D721Med (cell line): ENCODE measurements around the gene AHSP.
"Not testable (repeated sequence)": the region's sequence is repeated elsewhere in the genome, so short reads cannot be mapped to it uniquely, and the experiment has no call there.

Experiments used
- DNase-seq: peaks from one replicate; pipeline ENCODE4 v3.0.0; 2011; ENCODE audit warnings: low spot score; ENCODE audit not compliant: insufficient read length
- FAIRE-seq: peaks from 2 replicates; lab custom pipeline; 2011; peaks lifted over from hg19 to GRCh38; lab: Jason Lieb, UNC
- TF ChIP-seq, protein P1 (sequence below): IDR thresholded peaks from 2 replicates; pipeline ENCODE4 v1.5.1; 2012; ENCODE audit warnings: mild to moderate bottlenecking, control low read depth; ENCODE audit not compliant: insufficient read depth; ENCODE audit errors: missing control alignments

Gene AHSP

DNA sequence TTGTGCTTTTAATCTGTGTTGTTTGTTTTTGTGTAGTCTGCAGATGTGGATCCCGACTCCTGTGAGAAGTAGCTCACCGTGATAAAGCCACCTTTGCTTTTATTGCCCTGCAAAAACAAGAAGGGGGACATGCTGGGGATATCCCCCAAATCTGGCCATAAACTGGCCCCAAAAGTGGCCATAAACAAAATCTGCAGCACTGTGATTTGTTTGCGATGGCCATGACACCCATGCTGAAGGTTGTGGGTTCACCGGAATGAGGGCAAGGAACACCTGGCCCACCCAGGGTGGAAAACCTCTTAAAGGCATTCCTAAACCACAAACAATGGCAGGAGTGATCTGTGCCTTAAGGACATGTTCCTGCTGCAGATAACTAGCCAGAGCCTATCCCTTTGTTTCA is 15.1 kb downstream of the AHSP start:
- DNase-seq, result no peak

DNA sequence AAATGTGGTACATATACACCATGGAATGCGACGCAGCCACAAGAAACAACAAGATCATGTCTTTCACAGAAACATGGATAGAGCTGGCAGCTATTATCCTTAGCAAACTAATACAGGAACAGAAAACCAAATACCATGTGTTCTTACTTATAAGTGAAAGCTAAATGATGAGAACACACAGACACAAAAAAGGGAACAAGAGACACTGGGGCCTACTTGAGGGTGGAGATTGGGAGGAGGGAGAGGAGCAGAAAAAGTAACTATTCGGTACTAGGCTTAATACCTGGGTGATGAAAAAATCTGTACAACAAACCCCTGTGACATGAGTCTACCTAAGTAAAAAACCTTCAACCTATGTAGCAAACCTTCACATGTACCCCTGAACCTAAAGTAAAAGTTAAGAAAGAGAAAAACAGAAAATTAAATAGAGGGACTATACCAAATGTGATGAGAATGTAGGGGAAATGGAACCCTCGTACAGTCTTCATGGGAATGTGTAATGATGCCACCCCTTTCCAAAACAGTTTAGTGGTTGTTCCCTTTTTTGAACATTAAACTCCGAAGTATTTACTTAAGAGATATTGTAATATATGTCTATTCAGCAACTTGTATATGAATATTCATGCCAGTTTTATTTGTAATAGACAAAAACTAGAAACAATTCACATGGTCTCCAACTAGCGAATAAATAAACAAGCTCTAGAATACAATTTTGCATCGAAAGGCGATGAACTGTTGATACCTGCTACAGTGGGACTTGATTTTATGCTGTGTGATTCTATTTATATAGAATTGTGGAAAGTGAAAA is 33.9 kb downstream of the AHSP start:
- TF ChIP-seq, protein P1, sequence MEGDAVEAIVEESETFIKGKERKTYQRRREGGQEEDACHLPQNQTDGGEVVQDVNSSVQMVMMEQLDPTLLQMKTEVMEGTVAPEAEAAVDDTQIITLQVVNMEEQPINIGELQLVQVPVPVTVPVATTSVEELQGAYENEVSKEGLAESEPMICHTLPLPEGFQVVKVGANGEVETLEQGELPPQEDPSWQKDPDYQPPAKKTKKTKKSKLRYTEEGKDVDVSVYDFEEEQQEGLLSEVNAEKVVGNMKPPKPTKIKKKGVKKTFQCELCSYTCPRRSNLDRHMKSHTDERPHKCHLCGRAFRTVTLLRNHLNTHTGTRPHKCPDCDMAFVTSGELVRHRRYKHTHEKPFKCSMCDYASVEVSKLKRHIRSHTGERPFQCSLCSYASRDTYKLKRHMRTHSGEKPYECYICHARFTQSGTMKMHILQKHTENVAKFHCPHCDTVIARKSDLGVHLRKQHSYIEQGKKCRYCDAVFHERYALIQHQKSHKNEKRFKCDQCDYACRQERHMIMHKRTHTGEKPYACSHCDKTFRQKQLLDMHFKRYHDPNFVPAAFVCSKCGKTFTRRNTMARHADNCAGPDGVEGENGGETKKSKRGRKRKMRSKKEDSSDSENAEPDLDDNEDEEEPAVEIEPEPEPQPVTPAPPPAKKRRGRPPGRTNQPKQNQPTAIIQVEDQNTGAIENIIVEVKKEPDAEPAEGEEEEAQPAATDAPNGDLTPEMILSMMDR, result no peak
- FAIRE-seq (no peak), DNase-seq (no peak)

More for the DNA sequence above, 15.1 kb downstream of the AHSP start:
- TF ChIP-seq, protein P1, result no peak
- no peak for FAIRE-seq

DNA sequence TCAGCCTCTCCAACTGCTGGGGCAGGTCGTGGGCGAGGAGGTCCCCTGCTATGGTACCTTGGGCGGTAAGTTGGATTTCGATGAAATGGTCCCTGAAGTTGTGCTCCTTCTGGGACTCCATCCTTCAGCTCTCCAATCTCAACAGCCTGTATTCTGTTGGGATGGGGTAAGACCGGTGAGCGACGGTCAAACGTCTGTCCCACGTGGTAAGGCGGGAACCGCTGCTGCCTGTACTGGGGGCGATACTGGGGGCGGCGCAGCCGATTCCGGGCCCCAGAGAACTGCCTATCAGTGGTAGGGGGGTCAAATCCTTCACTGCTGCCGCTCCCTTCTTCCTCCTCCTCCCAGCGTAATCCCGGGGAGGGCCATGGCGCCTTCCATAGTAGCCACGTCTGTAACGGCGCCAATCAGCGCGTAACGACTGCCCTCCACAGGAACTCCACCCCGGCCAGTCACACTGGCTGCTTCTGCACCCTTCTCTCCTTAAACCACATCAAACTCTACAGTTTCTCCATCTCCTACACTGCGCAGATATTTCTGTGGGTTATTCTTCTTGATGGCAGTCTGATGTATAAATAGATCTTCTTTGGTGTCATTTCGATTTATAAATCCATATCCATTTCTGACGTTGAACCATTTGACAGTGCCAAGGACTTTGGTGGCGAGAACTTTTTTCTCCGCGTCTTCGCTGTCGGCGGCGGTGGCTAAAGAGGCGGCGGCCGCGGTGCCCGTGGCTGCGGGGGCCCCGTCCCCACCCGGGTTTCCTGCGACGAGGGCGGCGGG is 41.1 kb downstream of the AHSP start:
- no peak for DNase-seq
- no peak for FAIRE-seq
- TF ChIP-seq, protein P1, result no peak

DNA sequence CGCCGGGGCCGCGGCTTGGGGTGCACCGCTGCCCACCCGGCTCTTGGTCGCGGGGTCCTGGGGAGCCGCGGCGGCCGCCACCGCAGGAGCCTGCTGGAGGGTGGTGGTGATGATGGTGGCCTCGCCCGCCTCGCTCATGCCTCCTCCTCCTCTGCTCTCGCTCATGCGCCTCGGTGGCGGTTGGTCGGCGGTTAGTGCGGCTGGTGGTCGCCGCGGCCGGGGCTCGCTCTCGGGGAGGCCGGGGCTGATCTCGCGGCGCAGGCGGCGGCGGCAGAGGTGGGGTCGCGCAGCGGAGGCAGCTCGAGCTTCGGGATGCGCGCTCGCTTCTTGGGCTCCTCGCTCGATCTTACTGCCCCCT is 41.6 kb downstream of the AHSP start:
- TF ChIP-seq, protein P1, result no peak
- DNase-seq, result no peak
- FAIRE-seq, result no peak

DNA sequence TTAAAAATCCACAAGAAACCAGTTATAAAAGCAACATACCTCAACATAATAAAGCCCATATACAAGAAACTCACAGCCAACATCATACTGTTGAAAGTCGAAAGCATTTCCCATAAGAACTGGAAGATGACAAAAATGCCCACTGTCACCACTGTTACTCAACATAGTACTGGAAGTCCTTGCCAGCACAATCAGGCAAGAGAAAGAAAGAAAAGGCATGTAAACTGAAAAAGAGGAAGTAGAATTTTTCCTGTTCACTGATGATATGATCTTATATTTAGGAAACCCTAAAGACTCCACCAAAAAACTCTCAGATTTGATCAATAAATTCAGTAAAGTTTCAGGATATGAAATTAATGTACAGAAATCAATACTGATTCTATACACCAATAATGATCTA is 45.1 kb downstream of the AHSP start:
- TF ChIP-seq, protein P1, result no peak
- DNase-seq (no peak), FAIRE-seq (no peak)

DNA sequence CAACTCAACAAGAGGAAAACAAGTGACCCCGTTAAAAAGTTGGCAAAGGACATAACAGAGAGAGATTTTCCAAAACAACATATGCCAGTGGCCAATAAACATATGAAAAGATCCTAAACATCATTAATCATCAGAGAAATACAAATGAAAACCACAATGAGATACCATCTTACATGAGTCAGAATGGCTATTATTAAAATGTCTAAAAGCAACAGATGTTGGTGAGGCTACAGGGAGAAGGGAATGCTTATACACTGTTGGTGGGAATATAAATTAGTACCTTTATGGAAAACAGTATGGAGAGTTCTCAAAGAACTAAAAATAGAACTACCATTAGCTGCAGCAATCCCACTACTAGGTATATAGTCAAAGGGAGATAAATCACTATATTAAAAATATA is 46.5 kb downstream of the AHSP start:
- FAIRE-seq, DNase-seq: not testable (repeated sequence)

DNA sequence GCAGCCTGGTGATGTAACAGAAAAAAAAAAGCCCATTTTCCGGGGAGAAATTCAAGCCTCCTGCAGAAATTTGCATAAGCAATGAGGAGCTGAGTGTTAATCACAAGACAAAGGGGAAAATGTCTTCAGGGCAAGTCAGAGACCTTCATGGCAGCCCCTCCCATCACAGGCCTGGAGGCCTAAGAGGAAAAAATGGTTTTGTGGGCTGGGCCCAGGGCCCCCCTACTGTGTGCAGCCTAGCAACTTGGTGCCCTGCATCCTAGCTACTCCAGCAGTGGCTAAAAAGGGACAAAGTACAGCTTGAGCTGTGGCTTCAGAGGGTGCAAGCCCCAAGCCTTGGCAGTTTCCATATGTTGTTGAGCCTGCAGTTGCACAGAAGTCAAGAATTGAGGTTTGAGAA is 49.7 kb downstream of the AHSP start:
- TF ChIP-seq, protein P1, result no peak
- FAIRE-seq (no peak), DNase-seq (no peak)
